ENCODE results near the gene LENEP. TPM values are rescaled to one million over a fixed set of nuclear protein-coding genes. Genes with fewer than 3 reads are reported as not detected.
"Not testable (repeated sequence)": the region's sequence is repeated elsewhere in the genome, so short reads cannot be mapped to it uniquely, and the experiment has no call there.

The LENEP gene
- total RNA-seq, 4 donors from 2014 or later, result not detected

DNA sequence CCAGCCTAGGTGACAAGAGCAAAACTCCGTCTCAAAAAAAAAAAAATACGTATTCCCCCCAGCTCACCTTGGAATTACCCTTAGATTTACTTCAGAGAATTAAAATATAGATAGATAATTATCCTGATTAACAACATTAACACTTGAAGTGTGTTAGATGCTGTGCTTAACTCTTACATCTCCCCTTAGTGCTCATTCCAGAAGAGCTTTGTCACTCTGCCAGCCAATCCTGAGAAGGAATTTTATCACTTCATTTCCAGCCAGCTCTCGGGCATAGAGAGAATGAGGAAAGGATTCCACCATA is 21.2 kb upstream of the LENEP start:
- ATAC-seq (ENCODE audit: low FRiP score), result no peak

DNA sequence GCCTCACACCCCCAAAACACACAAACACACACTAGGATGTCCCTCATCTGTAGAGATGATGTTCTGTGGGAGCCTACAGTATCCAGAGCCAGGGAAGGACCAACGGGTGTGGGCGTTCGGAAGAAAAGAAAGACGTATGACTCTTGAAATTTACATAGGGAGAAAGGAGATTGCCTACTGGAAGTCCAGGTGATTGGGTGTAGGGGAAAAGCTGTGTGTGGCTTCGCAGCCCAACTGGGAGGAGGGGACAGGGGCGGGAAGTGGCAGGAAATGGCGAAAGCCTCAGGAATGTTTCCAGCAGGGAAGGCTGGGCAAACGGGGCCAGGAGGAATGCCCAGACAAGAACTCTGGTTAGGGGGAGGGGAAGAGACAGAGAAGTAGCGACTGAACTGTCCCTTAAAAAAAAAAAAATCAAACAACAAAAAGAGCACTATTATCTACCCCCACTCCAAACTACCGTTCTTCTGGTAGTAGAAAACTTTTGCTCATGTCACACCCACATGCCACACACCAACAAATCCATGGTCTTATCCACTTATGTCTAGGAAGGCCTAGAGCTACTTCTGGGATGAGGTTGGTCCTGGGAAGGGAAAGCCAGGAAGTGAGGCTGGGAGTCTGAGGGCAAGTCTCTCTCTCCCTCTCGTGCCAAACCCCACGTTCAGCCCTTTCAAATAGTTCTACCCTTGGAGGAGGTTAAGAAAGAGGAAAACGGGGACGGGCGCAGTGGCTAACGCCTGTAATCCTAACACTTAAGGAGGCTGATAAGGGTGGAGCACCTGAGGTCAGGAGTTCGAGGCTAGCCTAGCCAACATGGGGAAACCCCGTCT is 20.7 kb upstream of the LENEP start:
- DNase-seq (ENCODE audit: low spot score) (no peak), ATAC-seq (ENCODE audit: low FRiP score) (peak; percentile 13)
- TF ChIP-seq, protein P1, sequence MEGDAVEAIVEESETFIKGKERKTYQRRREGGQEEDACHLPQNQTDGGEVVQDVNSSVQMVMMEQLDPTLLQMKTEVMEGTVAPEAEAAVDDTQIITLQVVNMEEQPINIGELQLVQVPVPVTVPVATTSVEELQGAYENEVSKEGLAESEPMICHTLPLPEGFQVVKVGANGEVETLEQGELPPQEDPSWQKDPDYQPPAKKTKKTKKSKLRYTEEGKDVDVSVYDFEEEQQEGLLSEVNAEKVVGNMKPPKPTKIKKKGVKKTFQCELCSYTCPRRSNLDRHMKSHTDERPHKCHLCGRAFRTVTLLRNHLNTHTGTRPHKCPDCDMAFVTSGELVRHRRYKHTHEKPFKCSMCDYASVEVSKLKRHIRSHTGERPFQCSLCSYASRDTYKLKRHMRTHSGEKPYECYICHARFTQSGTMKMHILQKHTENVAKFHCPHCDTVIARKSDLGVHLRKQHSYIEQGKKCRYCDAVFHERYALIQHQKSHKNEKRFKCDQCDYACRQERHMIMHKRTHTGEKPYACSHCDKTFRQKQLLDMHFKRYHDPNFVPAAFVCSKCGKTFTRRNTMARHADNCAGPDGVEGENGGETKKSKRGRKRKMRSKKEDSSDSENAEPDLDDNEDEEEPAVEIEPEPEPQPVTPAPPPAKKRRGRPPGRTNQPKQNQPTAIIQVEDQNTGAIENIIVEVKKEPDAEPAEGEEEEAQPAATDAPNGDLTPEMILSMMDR (IDR thresholded peaks at IDR 0.05), result no peak

More for the DNA sequence above, 21.2 kb upstream of the LENEP start:
- TF ChIP-seq, protein P1 (IDR thresholded peaks at IDR 0.05), result no peak
- DNase-seq (ENCODE audit: low spot score), result no peak

- TF ChIP-seq, protein P1 (IDR thresholded peaks at IDR 0.05), result no peak
- ATAC-seq (ENCODE audit: low FRiP score) (peak; percentile 33), DNase-seq (ENCODE audit: low spot score) (peak; percentile 98)
Measured at GRCh38 chr1:154973344-154974101, 19.9 kb upstream of the LENEP start.

GRCh38 chr1:154974102-154974807 is 19.1 kb upstream of the LENEP start, which contains the start of gene CKS1B:
TSS of gene CKS1B (plus strand) at chr1:154974681. CDS start at chr1:154974746, 65 bp downstream.
- peak; percentile 84 for ATAC-seq (ENCODE audit: low FRiP score)
- DNase-seq (ENCODE audit: low spot score), result peak; percentile 98
- TF ChIP-seq, protein P1 (IDR thresholded peaks at IDR 0.05), result no peak

GRCh38 chr1:154974808-154975408 is 18.5 kb upstream of the LENEP start:
- DNase-seq (ENCODE audit: low spot score) (peak; percentile 75), ATAC-seq (ENCODE audit: low FRiP score) (peak; percentile 61)
- TF ChIP-seq, protein P1 (IDR thresholded peaks at IDR 0.05), result no peak

DNA sequence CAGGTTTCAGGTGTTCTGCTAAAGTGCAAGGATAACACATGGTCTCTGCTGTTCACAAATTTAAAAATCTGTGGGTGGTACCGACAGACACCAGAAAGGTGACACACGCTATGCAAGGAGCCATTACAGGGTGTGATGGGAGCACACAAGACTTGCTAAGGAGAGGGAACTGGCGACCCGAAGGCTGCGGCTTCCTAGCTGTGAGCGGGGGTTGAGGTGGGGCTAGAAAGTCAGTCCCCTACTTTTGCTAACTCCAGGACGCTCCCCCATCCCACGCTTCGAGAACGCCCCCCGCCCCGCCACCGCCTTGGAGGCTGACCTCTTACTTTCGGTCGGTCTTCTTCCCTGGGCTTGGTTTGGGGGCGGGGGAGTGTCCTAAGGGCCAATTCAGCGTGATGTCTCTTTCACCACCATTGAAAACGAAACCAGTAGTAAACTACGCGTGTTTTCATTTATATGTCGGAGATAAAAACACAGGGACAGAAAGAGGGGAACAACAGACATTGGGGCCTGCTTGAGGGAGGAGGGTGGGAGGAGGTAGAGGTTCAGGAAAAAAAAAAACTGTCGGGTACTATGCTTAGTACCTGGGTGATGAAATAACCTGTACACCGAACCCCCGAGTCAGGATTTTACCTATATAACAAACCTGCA is 17.9 kb upstream of the LENEP start:
- TF ChIP-seq, protein P1 (IDR thresholded peaks at IDR 0.05), result no peak
- DNase-seq (ENCODE audit: low spot score) (peak; percentile 47), ATAC-seq (ENCODE audit: low FRiP score) (no peak)

DNA sequence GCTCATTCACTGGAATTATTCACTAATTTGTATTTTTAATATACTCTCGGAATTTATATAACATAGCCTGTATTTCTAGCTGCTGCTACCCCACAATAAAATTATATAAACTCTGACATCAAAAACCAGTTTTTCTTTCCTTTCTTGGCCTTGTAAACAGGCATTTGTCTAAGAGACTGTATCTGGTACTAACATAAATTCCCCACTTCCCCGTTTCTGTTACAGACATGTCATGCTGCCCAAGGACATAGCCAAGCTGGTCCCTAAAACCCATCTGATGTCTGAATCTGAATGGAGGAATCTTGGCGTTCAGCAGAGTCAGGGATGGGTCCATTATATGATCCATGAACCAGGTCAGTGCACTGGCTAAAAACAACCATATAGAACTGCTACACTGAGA is 15.6 kb upstream of the LENEP start:
- DNase-seq (ENCODE audit: low spot score); ATAC-seq (ENCODE audit: low FRiP score): not testable (repeated sequence)
